NCI-H526 treated with DMSO at 0.1 percent for 48 hours (cell line): ENCODE data around the gene KDELR1.
A peak's percentile ranks its signal among the peaks of the same experiment; 100 is the strongest.

Experiments
- DNase-seq: peaks from one replicate; lab custom pipeline; 2025; lab: John Stamatoyannopoulos, UW

Gene KDELR1

DNA sequence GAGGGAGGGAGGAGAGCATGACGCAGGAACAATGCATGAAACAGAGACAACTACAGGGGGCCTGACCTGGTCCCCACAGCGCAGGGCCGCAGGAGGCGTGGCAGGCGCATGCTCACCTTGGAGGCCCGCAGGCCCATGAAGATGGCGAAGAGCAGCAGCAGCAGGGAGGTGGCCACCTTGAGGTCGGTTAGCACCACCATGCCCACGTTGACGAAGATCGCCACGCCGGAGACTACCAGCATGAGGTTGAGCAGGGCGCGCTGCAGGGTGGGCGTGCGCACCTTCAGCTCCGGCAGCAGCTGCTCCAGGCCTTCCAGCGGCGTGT lies 49.0 kb downstream of the KDELR1 start:
- DNase-seq, result no peak

DNA sequence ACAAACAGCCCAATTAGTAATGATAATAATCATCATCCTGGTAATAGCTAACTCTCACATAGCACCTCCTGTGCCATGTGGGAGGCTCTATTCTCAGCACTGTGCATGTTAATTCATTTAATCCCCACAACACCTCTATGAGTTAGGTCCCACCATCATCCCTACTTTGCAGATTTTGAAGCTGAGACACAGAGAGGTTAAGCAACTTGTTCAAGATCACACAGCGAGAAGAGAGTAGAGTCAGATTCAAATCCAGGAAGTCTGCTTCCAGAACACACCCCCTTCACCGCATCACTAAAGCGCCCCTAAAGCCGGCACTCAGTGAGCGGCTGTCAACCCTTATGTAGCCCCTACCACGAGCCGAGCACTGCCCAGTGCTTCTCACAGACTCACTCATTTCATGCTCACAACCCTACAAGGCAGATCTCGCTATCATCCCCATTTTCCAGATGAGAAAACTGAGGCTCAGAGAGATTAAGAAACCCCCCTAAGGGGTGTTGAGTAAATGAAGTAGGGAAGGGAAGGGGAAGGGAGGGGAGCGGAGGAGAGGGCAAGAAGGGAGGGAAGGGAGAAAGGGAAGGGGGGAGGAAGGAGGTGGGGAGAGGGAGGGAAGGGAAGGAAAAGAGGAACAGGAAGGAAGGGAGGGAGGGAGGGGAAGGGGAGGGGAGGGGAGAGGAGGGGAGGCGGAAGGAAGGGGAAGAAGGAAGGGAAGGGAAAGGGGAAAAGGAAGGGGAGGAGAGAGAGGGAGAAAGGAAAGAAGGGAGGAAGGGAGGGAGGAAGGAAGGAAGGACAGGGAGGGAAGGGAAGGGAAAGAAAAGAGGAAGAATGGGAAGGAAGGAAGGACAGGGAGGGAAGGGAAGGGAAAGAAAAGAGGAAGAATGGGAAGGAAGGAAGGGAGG lies 49.6 kb downstream of the KDELR1 start:
- DNase-seq, result no peak

DNA sequence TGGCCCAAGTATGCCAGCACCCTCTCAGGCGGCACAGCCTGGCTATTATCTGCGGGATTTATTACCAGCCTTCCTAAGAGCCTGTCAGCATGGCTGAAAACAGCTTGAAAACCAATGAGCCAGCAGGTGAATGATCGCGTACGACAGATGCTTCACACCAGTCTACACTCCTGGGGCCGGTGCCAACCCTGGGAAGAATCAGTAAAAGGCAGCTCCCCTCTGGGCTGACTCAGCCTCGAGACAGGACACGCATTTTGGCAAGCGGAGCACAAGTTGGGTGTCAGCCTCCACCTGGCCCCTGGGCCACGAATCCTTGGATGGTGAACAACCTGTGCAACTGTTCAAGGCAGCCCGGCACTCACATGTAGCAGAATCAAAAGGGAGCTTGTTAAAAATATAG lies 50.4 kb downstream of the KDELR1 start:
- DNase-seq, result no peak

DNA sequence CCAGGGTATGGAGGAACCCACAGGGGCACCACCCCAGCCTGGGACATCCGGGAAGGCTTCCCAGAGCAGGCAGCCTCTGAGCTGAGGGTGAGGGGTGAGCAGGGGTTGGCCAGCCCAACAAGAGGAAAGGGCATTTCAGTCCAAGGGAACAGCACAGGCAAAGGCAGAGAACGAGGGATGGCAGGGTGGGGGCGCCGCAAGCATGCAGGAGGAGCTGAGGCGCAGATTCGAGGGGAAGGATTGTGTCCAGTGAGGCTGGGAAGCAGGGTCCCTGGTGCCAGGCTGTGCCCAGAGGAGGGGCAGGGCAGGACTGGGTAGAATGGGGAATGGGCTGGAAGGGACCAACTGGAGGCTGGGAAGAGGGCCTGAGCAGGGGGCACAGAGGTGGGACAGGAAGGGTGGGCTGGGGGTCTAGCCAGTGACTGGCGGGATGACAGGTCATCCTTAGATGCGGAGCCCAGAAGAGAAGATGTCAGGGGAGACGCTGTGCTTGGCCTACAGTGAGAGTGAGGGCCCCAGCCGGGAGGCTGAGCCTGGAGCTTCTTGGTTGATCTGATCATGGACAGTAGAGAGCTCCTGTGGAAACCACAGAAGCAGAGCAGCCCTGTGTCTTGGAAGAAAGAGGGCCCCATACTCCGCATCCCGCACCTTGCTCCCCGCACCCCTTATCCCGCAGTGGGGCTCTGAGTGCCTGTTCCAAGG lies 52.4 kb downstream of the KDELR1 start:
- DNase-seq, result no peak

DNA sequence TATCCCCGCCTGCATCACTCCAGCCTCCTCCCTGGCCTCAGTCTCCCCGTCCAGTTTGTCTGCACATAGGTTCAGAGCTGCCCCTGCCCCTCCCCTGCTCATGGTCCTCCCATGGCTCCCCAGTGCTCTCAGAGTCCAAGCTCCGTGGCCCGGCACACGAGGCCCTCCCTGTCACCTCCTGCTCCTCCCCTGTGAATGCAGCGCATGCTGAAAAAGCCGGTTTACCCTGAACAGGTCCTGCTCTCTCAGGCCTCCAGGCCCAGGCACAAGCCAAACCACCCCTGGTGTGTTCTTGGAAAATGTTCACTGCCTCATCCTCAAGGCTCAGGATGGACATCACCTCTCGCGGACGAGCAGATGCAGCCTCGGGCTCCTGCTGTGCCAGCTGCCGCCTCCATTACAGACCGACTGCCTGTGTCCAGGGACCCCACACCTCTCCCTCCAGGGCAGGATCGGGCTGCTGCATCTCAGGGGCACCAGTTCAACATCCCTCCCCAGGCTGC lies 53.0 kb downstream of the KDELR1 start:
- DNase-seq, result no peak

DNA sequence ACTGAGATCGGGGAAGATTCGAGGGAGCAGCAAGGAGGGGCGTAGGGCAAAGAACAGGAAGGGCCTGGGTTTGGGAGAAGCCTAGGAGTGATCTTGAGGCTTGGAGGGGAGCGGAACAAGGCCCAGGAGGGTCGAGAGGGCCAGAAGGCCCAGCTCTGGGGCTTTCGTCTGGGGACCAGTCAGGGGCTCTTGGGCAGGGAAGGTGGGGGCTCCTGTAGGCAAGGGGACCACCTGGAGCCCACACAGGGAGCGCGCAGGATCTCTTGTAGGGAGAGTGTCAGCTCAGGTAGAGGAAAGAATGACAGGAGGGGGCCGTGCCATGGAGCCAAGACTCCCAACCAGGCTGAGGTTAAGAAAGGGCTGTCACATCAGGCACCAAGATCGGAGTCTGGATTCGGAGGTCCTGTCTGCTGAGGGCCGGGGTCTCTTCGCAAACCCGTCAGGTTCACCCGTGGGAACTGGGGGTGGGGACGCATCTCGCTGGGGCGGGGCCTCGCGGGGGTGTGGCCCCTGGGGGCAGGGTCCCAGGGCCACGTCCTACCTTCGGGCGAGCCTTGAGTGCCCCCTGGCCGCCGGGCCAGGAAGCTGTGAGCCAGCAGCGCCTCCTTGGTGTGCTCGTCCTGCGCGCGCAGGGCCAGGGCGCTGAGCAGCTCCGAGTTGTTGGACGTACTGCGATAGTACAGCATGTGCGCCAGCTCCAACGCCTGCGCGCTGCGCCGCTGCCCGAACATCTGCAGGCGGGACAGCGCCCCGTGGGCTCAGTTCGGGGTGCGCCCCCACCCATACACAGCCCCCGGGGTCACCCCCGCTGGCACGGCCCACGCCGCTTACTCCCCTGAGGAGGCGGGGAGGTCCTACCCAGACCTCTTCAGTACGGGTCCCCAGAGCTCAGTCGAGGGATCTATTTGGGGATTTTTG lies 57.6 kb downstream of the KDELR1 start:
- peak; percentile 80 for DNase-seq

DNA sequence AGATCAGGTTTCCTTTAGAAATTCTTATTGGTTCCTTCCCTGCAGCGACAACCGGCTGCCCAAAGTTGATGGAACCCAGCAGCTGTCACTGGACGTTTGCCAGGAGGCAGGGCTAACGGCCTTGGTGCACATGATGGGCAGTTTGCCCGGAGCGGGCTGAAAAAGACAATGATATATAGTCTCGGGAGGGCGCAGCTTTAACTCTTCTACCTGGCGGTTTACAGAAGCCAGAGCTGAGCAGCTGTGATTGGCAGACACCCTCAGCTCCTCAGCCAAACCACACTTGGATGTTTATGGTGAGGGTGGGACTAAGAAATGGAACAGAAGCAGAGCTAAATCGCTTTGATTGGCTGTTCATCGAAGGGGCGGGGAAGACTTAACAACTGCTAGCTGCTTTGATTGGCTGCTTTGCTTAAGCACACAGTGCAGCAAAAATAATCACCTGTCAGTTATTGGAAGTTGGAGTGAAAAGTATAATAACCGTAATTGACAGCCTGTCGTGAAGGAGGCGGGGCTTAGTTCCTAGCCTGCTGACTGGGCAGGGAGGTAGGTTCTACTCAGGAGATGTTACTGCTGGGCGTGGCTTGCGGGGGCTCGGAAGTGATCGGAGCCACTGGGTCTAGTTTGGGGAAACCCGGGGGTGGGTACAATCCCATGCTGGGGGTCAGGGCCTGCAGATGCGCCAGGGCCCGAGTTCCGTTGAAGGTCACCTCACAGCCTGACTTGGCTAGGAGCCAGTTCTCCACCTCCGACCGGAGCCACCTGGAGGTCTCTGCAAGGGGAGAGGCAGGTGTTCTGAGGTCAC lies 58.5 kb downstream of the KDELR1 start:
- DNase-seq, result peak; percentile 99
